Mesenchymal stem cell (in vitro differentiated cells and primary cell): ENCODE measurements around the gene CIITA. TPM values are rescaled to one million over a fixed set of nuclear protein-coding genes. Genes with fewer than 3 reads are reported as not detected.
"Not testable (repeated sequence)": the region's sequence is repeated elsewhere in the genome, so short reads cannot be mapped to it uniquely, and the experiment has no call there.

Source experiments
- DNase-seq: peaks from one replicate; pipeline ENCODE4 v3.0.0-alpha.2; 2013
- H2AFZ ChIP-seq: one replicate; pipeline ENCODE4 v1.6.1; 2013; ENCODE audit warnings: low read depth, mild to moderate bottlenecking, control low read depth, inconsistent platforms, low read length, moderate library complexity
- H2AK5ac ChIP-seq: 2 replicates; pipeline ENCODE4 v1.6.1; 2013; ENCODE audit warnings: low read length, moderate library complexity, mild to moderate bottlenecking, inconsistent platforms; ENCODE audit not compliant: severe bottlenecking
- H2BK120ac ChIP-seq: one replicate; pipeline ENCODE4 v1.6.1; 2013; ENCODE audit warnings: low read depth, mild to moderate bottlenecking, inconsistent platforms, low read length, moderate library complexity
- H2BK12ac ChIP-seq, 2 experiments: one replicate each; pipeline ENCODE4 v1.6.1; 2013; ENCODE audit warnings: inconsistent platforms in 2 of 2, low read length in 2 of 2, mild to moderate bottlenecking in 2 of 2, moderate library complexity in 2 of 2, control low read depth in 1 of 2
- H2BK15ac ChIP-seq: one replicate; pipeline ENCODE4 v1.6.1; 2013; ENCODE audit warnings: mild to moderate bottlenecking, low read depth, inconsistent platforms; ENCODE audit not compliant: poor library complexity, severe bottlenecking
- H2BK5ac ChIP-seq: 2 replicates; pipeline ENCODE4 v1.6.1; 2013; ENCODE audit warnings: low read depth, mild to moderate bottlenecking, low read length, control low read depth, inconsistent platforms; ENCODE audit not compliant: poor library complexity, severe bottlenecking
- H3K14ac ChIP-seq, 2 experiments: one replicate each; pipeline ENCODE4 v1.6.1; 2013; ENCODE audit warnings: inconsistent platforms in 2 of 2, low read length in 2 of 2, control low read depth in 1 of 2, mild to moderate bottlenecking in 1 of 2, moderate library complexity in 1 of 2
- H3K18ac ChIP-seq, 2 experiments: one replicate each; pipeline ENCODE4 v1.6.1; 2013; ENCODE audit warnings: inconsistent platforms in 2 of 2, low read length in 2 of 2, control low read depth in 1 of 2, low read depth in 1 of 2, mild to moderate bottlenecking in 1 of 2
- H3K23ac ChIP-seq, 2 experiments: one replicate each; pipeline ENCODE4 v1.6.1; 2013; ENCODE audit warnings: inconsistent platforms in 2 of 2, low read length in 2 of 2, mild to moderate bottlenecking in 2 of 2, moderate library complexity in 2 of 2, control low read depth in 1 of 2
- H3K27ac ChIP-seq: 2 replicates; pipeline ENCODE4 v1.5.1; 2013; ENCODE audit warnings: mild to moderate bottlenecking, moderate library complexity, low read length, control low read depth, inconsistent platforms; ENCODE audit not compliant: poor library complexity, severe bottlenecking
- H3K27me3 ChIP-seq, 2 experiments: 2 replicates each; pipeline versions ENCODE4 v1.6.1 to v1.7.0; 2013; ENCODE audit warnings: low read length in 2 of 2, mild to moderate bottlenecking in 2 of 2, moderate library complexity in 2 of 2, control low read depth in 1 of 2, inconsistent platforms in 1 of 2; ENCODE audit not compliant: control insufficient read depth in 1 of 2, insufficient read depth in 1 of 2
- H3K36me3 ChIP-seq, 2 experiments: 2 replicates each; pipeline versions ENCODE4 v1.6.1 to v1.7.0; 2013; ENCODE audit warnings: low read length in 2 of 2, control low read depth in 1 of 2, inconsistent platforms in 1 of 2, low read depth in 1 of 2, mild to moderate bottlenecking in 1 of 2; ENCODE audit not compliant: insufficient read depth in 2 of 2, control insufficient read depth in 1 of 2
- H3K4ac ChIP-seq, 2 experiments: one replicate each; pipeline ENCODE4 v1.6.1; 2013; ENCODE audit warnings: inconsistent platforms in 2 of 2, low read length in 2 of 2, mild to moderate bottlenecking in 2 of 2, moderate library complexity in 2 of 2, control low read depth in 1 of 2, low read depth in 1 of 2
- H3K4me1 ChIP-seq: 2 replicates; pipeline ENCODE4 v1.6.1; 2013; ENCODE audit warnings: low read depth, low read length, control low read depth; ENCODE audit not compliant: control insufficient read depth, insufficient read depth
- H3K4me2 ChIP-seq: 2 replicates; pipeline ENCODE4 v1.6.1; 2013; ENCODE audit warnings: low read length, mild to moderate bottlenecking, inconsistent platforms; ENCODE audit not compliant: poor library complexity, severe bottlenecking
- H3K4me3 ChIP-seq, 2 experiments: 2 replicates each; pipeline versions ENCODE4 v1.5.1 to v1.7.0; 2013; ENCODE audit warnings: low read length in 2 of 2, mild to moderate bottlenecking in 2 of 2, control low read depth in 1 of 2, low read depth in 1 of 2; ENCODE audit not compliant: insufficient read depth in 1 of 2
- H3K79me1 ChIP-seq: replicated peaks from 2 replicates; pipeline ENCODE4 v1.6.1; 2013; ENCODE audit warnings: mild to moderate bottlenecking, control low read depth, low read length, inconsistent platforms; ENCODE audit not compliant: poor library complexity, severe bottlenecking
- H3K9ac ChIP-seq: 2 replicates; pipeline ENCODE4 v1.7.0; 2013; ENCODE audit warnings: mild to moderate bottlenecking, low read length, moderate library complexity
- H3K9me3 ChIP-seq: 2 replicates; pipeline ENCODE4 v1.7.0; 2013; ENCODE audit warnings: mild to moderate bottlenecking, low read length; ENCODE audit not compliant: control insufficient read depth
- H4K8ac ChIP-seq: one replicate; pipeline ENCODE4 v1.6.1; 2013; ENCODE audit warnings: inconsistent platforms, mild to moderate bottlenecking, low read length, moderate library complexity
- H4K91ac ChIP-seq: one replicate; pipeline ENCODE4 v1.6.1; 2013; ENCODE audit warnings: mild to moderate bottlenecking, low read length, inconsistent platforms
- WGBS: methylation state at CpG from one replicate; pipeline ENCODE4 v1.1.7; 2013; ENCODE audit warnings: mixed read lengths; 5-methylcytosine and 5-hydroxymethylcytosine counted together
- polyA plus RNA-seq, 2 experiments: library from polyadenylated mRNA; stranded (reverse); fragments of 200-250 nt; gene quantifications; one replicate each; pipeline ENCODE4 v1.2.3, GENCODE V29; 2013

CIITA gene
- not detected for polyA plus RNA-seq (2013, experiment 1 of 2)
- polyA plus RNA-seq (2013, experiment 2 of 2) = 0.01 TPM

GRCh38 chr16:10876799-10877341, at the start of gene CIITA:
Gene CIITA, plus strand, starts transcription at chr16:10877202. Its CDS starts 129 bp downstream, at chr16:10877331.
- no peak within 1 kb of the TSS for H2BK5ac ChIP-seq
- no peak within 1 kb of the TSS for H3K27ac ChIP-seq
- no peak within 1 kb of the TSS for H3K4me2 ChIP-seq
- H3K18ac ChIP-seq = no peak within 1 kb of the TSS
- H2BK12ac ChIP-seq = no peak within 1 kb of the TSS
- H3K36me3 ChIP-seq = no peaks in the 10 kb centered on the region
- no peak within 1 kb of the TSS for H4K91ac ChIP-seq
- no peak for DNase-seq
- H3K79me1 ChIP-seq = no peaks in the 10 kb centered on the region
- H3K14ac ChIP-seq = no peak within 1 kb of the TSS
- peak within 1 kb of the TSS; percentile 9 for H3K9ac ChIP-seq
- H2BK15ac ChIP-seq = peak within 1 kb of the TSS; percentile 97
- H2BK120ac ChIP-seq = no peak within 1 kb of the TSS
- H3K9me3 ChIP-seq = no peaks in the 10 kb centered on the region
- peak within 1 kb of the TSS; percentile 11 to 46 for H3K4me3 ChIP-seq
- H3K23ac ChIP-seq = no peak within 1 kb of the TSS
- no peak within 1 kb of the TSS for H2AFZ ChIP-seq
- H3K4me1 ChIP-seq = no peaks in the 10 kb centered on the region
- 65% methylated on average over 9 of the region's 9 CpGs for WGBS
- H2AK5ac ChIP-seq = no peak within 1 kb of the TSS
- H3K4ac ChIP-seq = no peak within 1 kb of the TSS
- no peak within 1 kb of the TSS for H4K8ac ChIP-seq
- peaks cover 0 to 54% of the 10 kb centered on the region in 2 experiments for H3K27me3 ChIP-seq

- H4K8ac ChIP-seq = no peak overlapping the region
- H3K4ac ChIP-seq = no peak overlapping the region
- H2BK12ac ChIP-seq = no peak overlapping the region
- 82% methylated on average over 11 of the region's 11 CpGs for WGBS
- peak overlapping the region in 1 of 2 experiments; percentile 65 for H3K4me3 ChIP-seq
- no peaks in the 10 kb centered on the region for H3K36me3 ChIP-seq
- H3K79me1 ChIP-seq = no peaks in the 10 kb centered on the region
- H3K27ac ChIP-seq = no peak overlapping the region
- H3K4me2 ChIP-seq = no peak overlapping the region
- H3K9ac ChIP-seq = peak overlapping the region; percentile 92
- no peaks in the 10 kb centered on the region for H3K4me1 ChIP-seq
- H2BK15ac ChIP-seq = no peak overlapping the region
- H4K91ac ChIP-seq = no peak overlapping the region
- peaks cover 0 to 12% of the 10 kb centered on the region in 2 experiments for H3K27me3 ChIP-seq
- no peak overlapping the region for H2BK5ac ChIP-seq
- H2BK120ac ChIP-seq = no peak overlapping the region
- no peak overlapping the region for H3K14ac ChIP-seq
- no peak overlapping the region for H2AK5ac ChIP-seq
- H3K23ac ChIP-seq = no peak overlapping the region
- H3K9me3 ChIP-seq = no peaks in the 10 kb centered on the region
- peak overlapping the region in 1 of 2 experiments; percentile 21 for H3K18ac ChIP-seq
- H2AFZ ChIP-seq = no peak overlapping the region
- DNase-seq = no peak
Measured at GRCh38 chr16:10827691-10828341, 49.2 kb upstream of the CIITA start.

- Histone ChIP-seq H2BK12ac (no peak overlapping the region), H3K27me3 (peaks cover 0 to 16% of the 10 kb centered on the region in 2 experiments), H3K4me1 (no peaks in the 10 kb centered on the region), H3K23ac (no peak overlapping the region), H3K27ac (no peak overlapping the region), H2AK5ac (no peak overlapping the region), H3K36me3 (no peaks in the 10 kb centered on the region), H3K4me2 (no peak overlapping the region), H3K18ac (no peak overlapping the region), H3K14ac (no peak overlapping the region), H3K4ac (no peak overlapping the region), H2AFZ (no peak overlapping the region), H3K9ac (peak overlapping the region; percentile 92), H2BK120ac (no peak overlapping the region), H2BK5ac (no peak overlapping the region), H4K8ac (no peak overlapping the region), H3K9me3 (no peaks in the 10 kb centered on the region), H3K4me3 (peak overlapping the region in 1 of 2 experiments; percentile 65), H2BK15ac (no peak overlapping the region), H4K91ac (no peak overlapping the region), H3K79me1 (no peaks in the 10 kb centered on the region)
- 90% methylated on average over 16 of the region's 17 CpGs for WGBS
- DNase-seq = no peak
Measured at GRCh38 chr16:10828851-10829366, 48.1 kb upstream of the CIITA start.

GRCh38 chr16:10829390-10830098, 47.5 kb upstream of the CIITA start:
- H3K18ac ChIP-seq, H3K4me2 ChIP-seq, H3K4ac ChIP-seq, H3K4me1 ChIP-seq, H3K14ac ChIP-seq, H3K79me1 ChIP-seq, H2AK5ac ChIP-seq, H2AFZ ChIP-seq, H4K8ac ChIP-seq, H3K36me3 ChIP-seq, H4K91ac ChIP-seq, H3K23ac ChIP-seq, H2BK15ac ChIP-seq, H3K9me3 ChIP-seq, H3K27ac ChIP-seq, H2BK120ac ChIP-seq, H2BK5ac ChIP-seq, DNase-seq, H2BK12ac ChIP-seq: not testable (repeated sequence)
- peak overlapping the region in 1 of 2 experiments; percentile 65 for H3K4me3 ChIP-seq
- peaks cover 0 to 20% of the 10 kb centered on the region in 2 experiments for H3K27me3 ChIP-seq
- 88% methylated on average over 15 of the region's 18 CpGs for WGBS
- H3K9ac ChIP-seq = peak overlapping the region; percentile 92
